Hematopoietic multipotent progenitor cell treated with erythropoietin and hydrocortisone succinate and interleukin-3 and kit ligand, for 4 days (in vitro differentiated cells): Measurements from ENCODE around the gene TBP.
"Not testable (repeated sequence)": the region's sequence is repeated elsewhere in the genome, so short reads cannot be mapped to it uniquely, and the experiment has no call there.

Experiments
- DNase-seq: peaks from one replicate; pipeline ENCODE4 v3.0.0-alpha.2; 2015

Gene TBP

DNA sequence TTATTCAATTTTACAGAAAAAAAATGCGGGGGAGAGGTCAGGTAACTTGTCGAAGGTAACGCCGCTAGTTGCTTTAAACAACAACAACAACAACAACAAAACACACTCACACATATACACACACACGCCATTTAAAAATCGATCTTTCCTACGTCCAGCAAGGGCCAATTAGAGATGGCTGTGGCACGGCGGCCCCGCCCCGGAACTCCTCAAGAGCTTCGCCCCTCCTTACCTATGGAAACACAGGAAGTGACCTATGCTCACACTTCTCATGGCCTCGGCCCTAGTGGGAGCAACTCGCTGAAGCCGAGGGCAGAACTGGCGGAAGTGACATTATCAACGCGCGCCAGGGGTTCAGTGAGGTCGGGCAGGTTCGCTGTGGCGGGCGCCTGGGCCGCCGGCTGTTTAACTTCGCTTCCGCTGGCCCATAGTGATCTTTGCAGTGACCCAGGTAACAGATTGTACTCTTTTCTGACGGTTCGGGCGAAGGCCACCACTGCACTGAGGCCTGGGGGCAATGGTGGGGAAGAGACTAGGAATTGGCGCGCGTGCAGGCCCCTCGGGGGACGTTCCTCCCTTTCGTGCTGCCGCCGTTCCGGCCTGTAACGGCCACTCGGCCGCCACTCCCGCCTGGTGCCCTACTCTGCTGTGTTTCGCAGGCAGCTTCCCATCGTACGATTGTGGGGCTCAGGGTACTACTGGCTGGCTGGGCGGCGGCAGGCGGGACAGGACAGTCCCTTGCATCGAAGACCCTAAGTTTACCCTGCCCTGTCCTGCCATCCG is at the start of gene TBP:
Gene TBP (plus strand): TSS at position 357 of the 783 bp plus-strand sequence. CDS start 2,661 bp downstream, outside the sequence.
- peak; percentile 99 for DNase-seq

GRCh38 chr6:170504479-170504878 is 49.7 kb upstream of the TBP start:
- DNase-seq, result no peak

DNA sequence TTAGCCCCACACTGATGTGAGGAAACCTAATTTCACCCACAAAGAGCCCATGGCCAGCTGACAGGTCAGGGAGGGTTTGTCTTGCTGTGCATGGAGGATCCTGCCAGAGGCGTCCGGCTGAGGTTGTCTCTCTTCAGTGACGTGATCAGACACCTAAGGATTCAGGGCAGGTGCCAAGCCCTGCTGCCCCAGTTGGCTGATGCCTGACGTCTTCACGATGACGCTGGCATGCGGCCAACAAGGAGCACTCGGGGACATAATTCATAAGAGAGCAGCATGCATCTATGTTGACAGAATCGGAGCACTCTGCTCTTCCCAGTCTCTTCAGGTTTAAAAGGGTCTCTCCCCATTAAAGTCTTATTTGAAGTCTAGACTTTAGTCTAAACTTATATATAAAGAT is 48.9 kb upstream of the TBP start:
- DNase-seq, result no peak

DNA sequence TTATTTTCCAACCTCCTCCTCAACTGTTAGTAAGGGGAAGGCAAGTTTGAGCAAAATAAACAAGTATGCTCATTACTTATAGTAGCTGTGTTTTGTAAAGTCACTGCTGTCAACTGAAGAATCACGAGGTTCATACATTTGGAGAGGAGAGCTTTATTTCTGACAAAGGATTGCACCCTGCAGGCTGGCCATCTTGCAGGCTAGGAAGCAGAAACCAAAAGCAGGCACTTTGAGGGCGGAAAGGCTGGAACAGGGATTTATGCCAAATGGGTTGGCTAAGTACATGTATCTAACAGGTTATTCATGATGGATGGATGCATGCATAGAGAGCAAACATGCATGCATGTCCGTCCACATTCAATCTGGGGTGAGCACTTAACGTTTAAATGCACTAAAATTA is 47.7 kb upstream of the TBP start:
- no peak for DNase-seq

DNA sequence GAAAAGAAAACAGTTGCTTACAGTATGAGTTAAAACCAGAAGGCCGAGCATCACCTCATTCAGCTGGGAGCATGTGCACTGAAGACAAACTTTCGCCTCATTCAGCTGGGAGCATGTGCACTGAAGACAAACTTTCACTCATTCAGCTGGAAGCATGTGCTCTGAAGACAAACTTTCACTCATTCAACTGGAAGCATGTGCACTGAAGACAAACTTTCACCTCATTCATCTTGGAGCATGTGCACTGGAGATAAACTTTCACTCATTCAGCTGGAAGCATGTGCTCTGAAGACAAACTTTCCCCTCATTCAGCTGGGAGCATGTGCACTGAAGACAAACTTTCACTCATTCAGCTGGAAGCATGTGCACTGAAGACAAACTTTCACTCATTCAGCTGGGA is 46.4 kb upstream of the TBP start:
- DNase-seq, result not testable (repeated sequence)

GRCh38 chr6:170508275-170508674 is 45.9 kb upstream of the TBP start:
- not testable (repeated sequence) for DNase-seq

- DNase-seq, result not testable (repeated sequence)
These were observed 45.1 kb upstream of the TBP start for GRCh38 chr6:170508892-170509722.

DNA sequence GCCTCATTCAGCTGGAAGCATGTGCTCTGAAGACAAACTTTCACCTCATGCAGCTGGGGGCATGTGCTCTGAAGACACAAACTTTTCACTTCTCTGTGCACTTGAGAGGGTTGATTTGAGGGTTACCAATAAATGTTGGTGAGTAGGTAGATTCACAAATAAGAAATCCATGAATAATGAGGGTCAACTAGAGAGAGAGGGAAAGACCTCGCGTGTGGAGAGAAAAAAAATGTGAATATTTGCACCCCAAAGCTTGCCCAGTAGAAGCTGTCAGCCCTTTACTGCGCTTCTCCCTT is 44.5 kb upstream of the TBP start:
- DNase-seq, result no peak

GRCh38 chr6:170510631-170511030 is 43.5 kb upstream of the TBP start:
- no peak for DNase-seq

- DNase-seq, result no peak
These were observed 41.9 kb upstream of the TBP start for GRCh38 chr6:170512249-170512648.

- DNase-seq, result no peak
These were observed 39.3 kb upstream of the TBP start for GRCh38 chr6:170514908-170515307.

DNA sequence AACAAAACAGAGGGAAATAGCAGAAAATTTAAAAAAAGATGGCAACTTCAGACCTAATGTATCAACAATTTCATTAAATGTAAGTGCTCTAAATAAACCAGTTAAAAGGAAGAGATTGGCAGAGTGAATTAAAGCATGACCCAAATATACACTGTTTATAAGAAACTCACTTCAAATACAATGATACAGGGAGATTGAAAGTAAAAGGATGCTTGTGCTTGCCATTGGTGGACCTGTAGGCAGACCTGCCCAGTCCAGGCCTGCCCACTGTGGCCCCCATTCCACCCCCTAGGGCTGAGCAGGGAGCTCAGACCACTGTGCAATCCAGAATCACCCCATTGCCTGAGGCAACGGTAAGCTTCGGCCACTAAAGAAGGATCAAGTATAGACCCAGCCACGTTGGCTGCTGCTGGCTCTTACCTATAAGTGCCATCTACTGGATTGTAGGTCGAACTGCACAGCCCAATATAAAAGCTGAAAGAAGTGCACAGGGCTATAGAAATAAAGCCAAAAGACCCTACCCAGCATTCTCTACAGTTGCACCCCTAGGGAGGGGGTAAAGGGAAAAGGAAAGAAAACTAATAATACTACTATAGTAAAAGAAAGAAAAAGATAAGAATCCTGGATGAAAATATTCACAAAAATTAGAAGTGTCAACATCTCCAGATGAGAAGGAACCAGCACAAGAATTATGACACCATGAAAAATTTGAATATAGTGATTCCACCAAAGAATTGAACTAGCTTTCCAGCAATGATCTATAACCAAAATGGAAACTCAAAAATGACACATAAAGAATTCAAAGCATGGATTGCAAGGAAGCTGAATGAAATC is 37.2 kb upstream of the TBP start:
- peak; percentile 82 for DNase-seq

DNA sequence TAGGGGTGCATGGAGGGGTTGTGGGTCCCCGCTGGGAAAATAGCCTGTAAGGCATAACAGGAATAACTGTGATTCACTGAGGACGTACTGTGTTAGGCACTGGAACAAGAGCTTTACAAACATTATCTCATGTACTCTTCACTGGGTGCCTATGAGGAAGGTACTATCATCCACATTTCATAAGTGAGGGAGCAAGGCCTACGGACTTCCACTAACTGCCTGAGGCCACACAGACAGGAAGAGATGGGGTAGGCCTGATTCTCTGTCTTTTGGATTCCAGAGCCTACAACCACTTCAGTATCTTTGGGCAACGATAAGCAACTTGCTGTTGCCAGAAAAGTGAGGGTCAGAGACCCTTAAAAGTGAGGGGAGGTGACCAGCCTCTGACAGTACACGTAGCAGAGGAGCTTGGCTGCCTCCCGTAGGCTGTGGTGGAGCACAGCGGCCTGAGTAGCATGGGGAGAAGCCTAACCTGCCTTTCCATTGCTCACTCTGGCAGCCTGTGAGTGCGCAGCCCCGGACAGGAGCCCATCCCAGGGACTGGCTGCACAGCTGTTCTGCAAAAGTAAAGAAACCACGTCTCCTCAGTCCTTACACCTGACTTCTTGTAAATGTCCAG is 31.5 kb upstream of the TBP start:
- peak; percentile 52 for DNase-seq

- peak; percentile 52 for DNase-seq
These were observed 30.7 kb upstream of the TBP start for GRCh38 chr6:170523256-170524171.

- DNase-seq, result peak; percentile 53
These were observed 30.0 kb upstream of the TBP start for GRCh38 chr6:170524172-170524502.

- DNase-seq, result no peak
These were observed 28.4 kb upstream of the TBP start for GRCh38 chr6:170525795-170526194.

GRCh38 chr6:170527995-170528394 is 26.2 kb upstream of the TBP start:
- DNase-seq, result not testable (repeated sequence)

GRCh38 chr6:170529839-170530469 is 24.2 kb upstream of the TBP start:
- peak; percentile 81 for DNase-seq

- DNase-seq, result no peak
These were observed 21.2 kb upstream of the TBP start for GRCh38 chr6:170532867-170533488.

DNA sequence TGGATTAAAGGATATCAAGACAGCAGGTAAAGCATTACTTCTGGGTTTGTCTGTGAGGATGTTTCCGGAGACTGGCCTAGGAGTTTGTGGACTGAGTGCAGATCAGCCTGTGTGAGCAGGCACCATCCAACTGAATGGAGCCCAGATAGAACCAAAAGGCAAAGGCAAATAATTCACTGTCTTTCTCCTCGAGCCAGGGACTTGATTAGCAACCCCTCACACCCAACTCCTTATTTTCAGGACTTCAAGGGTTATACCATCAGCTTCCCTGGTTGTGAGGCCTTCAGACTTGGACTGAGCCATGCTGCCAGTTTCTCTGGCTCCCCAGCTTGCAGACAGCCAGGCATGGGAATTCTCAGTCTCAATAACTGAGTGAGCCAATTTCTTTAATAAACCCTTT is 20.4 kb upstream of the TBP start:
- DNase-seq, result no peak

- DNase-seq, result no peak
These were observed 19.2 kb upstream of the TBP start for GRCh38 chr6:170535004-170535403.
